ENCODE results near the gene RPL7A. TPM values are rescaled to one million over a fixed set of nuclear protein-coding genes. Genes with fewer than 3 reads are reported as not detected.

RPL7A gene
- total RNA-seq, 1 donor from 2014 or later: 2,746 TPM

- peaks cover 6% of the 10 kb centered on the region for H3K27me3 Mint-ChIP-seq (ENCODE audit: low read depth)
- TF ChIP-seq CTCF (conservative IDR thresholded peaks at IDR 0.05): no peak
- no peak overlapping the region for H3K27ac Mint-ChIP-seq (ENCODE audit: unreplicated experiment)
- DNase-seq (ENCODE audit: low read depth, low spot score): no peak
- H3K4me3 Mint-ChIP-seq: no peak overlapping the region
- H3K4me1 Mint-ChIP-seq: no peaks in the 10 kb centered on the region
- H3K36me3 Mint-ChIP-seq (ENCODE audit: low read depth): no peaks in the 10 kb centered on the region
- H3K9me3 Mint-ChIP-seq: peaks cover 6% of the 10 kb centered on the region
Measured at GRCh38 chr9:133304477-133305377, 43.3 kb upstream of the RPL7A start.

GRCh38 chr9:133305731-133306130 is 42.3 kb upstream of the RPL7A start:
- no peaks in the 10 kb centered on the region for H3K36me3 Mint-ChIP-seq (ENCODE audit: low read depth)
- H3K27me3 Mint-ChIP-seq (ENCODE audit: low read depth): peaks cover 7% of the 10 kb centered on the region
- DNase-seq (ENCODE audit: low read depth, low spot score): no peak
- no peak for TF ChIP-seq CTCF (conservative IDR thresholded peaks at IDR 0.05)
- no peak overlapping the region for H3K27ac Mint-ChIP-seq (ENCODE audit: unreplicated experiment)
- H3K9me3 Mint-ChIP-seq: peaks cover 8% of the 10 kb centered on the region
- no peak overlapping the region for H3K4me3 Mint-ChIP-seq
- no peaks in the 10 kb centered on the region for H3K4me1 Mint-ChIP-seq

- H3K27ac Mint-ChIP-seq (ENCODE audit: unreplicated experiment): peak overlapping the region; percentile 6
- no peak for DNase-seq (ENCODE audit: low read depth, low spot score)
- no peaks in the 10 kb centered on the region for H3K36me3 Mint-ChIP-seq (ENCODE audit: low read depth)
- H3K27me3 Mint-ChIP-seq (ENCODE audit: low read depth): peaks cover 7% of the 10 kb centered on the region
- no peaks in the 10 kb centered on the region for H3K4me1 Mint-ChIP-seq
- no peak overlapping the region for H3K4me3 Mint-ChIP-seq
- no peak for TF ChIP-seq CTCF (conservative IDR thresholded peaks at IDR 0.05)
- H3K9me3 Mint-ChIP-seq: peaks cover 8% of the 10 kb centered on the region
Measured at GRCh38 chr9:133306242-133307204, 41.5 kb upstream of the RPL7A start.

- peaks cover 8% of the 10 kb centered on the region for H3K9me3 Mint-ChIP-seq
- H3K4me1 Mint-ChIP-seq: no peaks in the 10 kb centered on the region
- no peak overlapping the region for H3K4me3 Mint-ChIP-seq
- no peak overlapping the region for H3K27ac Mint-ChIP-seq (ENCODE audit: unreplicated experiment)
- H3K27me3 Mint-ChIP-seq (ENCODE audit: low read depth): peaks cover 7% of the 10 kb centered on the region
- no peaks in the 10 kb centered on the region for H3K36me3 Mint-ChIP-seq (ENCODE audit: low read depth)
- no peak for TF ChIP-seq CTCF (conservative IDR thresholded peaks at IDR 0.05)
- no peak for DNase-seq (ENCODE audit: low read depth, low spot score)
Measured at GRCh38 chr9:133307301-133307700, 40.7 kb upstream of the RPL7A start.

- Mint-ChIP-seq H3K4me1 (no peaks in the 10 kb centered on the region), H3K36me3 (ENCODE audit: low read depth) (no peaks in the 10 kb centered on the region), H3K4me3 (no peak overlapping the region), H3K9me3 (peaks cover 8% of the 10 kb centered on the region), H3K27ac (ENCODE audit: unreplicated experiment) (peak overlapping the region; percentile 57), H3K27me3 (ENCODE audit: low read depth) (peaks cover 7% of the 10 kb centered on the region)
- no peak for DNase-seq (ENCODE audit: low read depth, low spot score)
- TF ChIP-seq CTCF (conservative IDR thresholded peaks at IDR 0.05): no peak
Measured at GRCh38 chr9:133309608-133310007, 38.4 kb upstream of the RPL7A start.

Measured in neural crest cell (in vitro differentiated cells).